ENCODE measurements around the gene SEL1L3.

Gene SEL1L3

GRCh38 chr4:25712611-25713010 is 150.2 kb downstream of the SEL1L3 start:
- H3K4me3 ChIP-seq (ENCODE audit: low read depth, low read length), result no peak overlapping the region
- no peak for DNase-seq (ENCODE audit: low read depth)

DNA sequence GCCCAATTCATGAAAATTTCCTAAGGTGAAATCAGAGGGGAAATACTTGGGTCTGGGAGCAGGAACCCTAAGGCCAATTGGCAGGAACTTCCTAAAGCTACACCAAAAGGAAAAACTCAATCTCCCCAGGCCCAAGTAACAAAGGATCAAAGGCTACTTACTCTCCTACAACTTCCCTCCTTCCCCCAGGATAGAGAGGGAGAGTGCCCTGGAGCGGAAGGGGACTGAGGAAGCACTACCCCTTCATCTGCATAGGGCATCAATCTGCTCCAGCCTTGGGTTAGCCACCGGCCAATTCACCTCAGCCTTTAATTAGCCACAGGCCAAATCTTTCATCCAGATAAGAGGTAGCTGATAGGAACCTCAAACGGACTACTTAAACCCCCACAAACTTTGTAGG is 152.2 kb downstream of the SEL1L3 start:
- no peak for DNase-seq (ENCODE audit: low read depth)
- no peak overlapping the region for H3K4me3 ChIP-seq (ENCODE audit: low read depth, low read length)

- no peak for DNase-seq (ENCODE audit: low read depth)
- H3K4me3 ChIP-seq (ENCODE audit: low read depth, low read length), result no peak overlapping the region
Observed at GRCh38 chr4:25704516-25704915, 158.3 kb downstream of the SEL1L3 start.

DNA sequence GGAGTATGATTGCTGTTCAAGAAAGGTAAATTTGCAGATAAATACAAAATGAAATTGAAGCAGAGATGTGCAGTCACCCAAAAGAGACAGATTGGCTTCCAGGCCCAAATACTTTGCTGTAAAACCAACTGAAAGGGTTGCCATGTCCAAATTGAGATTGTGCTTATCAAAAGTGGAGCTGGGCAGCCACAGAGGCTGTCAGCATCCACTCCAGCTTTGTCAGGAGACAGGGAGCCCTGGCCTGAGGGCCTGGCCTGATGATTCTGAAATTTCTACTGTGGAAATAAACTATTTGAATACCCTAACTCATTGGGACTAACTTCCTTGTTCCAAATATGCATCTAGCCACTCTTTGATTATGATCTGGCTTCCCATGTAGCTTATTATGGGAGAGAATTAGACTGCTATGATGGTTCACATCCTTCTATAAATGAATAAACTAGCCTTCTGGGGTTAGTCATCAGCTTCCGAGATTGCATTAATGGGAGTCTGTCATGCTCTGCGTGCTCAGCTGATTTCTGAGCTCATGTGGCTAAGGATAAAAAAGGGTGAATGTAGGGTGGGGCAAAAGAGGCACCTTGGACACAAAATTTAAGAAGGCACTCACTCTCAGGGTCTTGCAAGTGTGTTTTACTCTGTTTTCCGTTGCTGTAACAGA is 158.9 kb downstream of the SEL1L3 start:
- H3K4me3 ChIP-seq (ENCODE audit: low read depth, low read length), result no peak overlapping the region
- no peak for DNase-seq (ENCODE audit: low read depth)

DNA sequence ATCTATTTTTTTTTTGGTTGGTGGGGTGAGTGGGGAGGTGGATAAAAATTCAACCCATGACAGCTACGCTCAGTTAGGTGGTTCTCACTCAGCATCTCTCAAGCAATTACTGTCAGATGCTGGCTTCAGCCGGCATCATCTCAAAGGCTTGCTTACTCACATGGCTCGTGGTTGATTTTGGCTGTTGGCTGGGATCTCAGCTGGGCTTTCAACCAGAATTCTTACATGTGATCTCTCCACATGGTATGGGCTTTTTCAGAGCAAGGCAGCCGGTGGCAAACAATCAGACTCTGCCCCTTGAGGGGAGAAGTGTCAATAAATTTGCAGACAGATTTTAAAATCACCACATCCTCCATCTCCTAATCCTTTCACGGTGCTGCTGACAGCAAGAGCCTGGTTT is 159.9 kb downstream of the SEL1L3 start:
- H3K4me3 ChIP-seq (ENCODE audit: low read depth, low read length), result no peak overlapping the region

GRCh38 chr4:25700661-25701060 is 162.1 kb downstream of the SEL1L3 start:
- no peak for DNase-seq (ENCODE audit: low read depth)
- no peak overlapping the region for H3K4me3 ChIP-seq (ENCODE audit: low read depth, low read length)

More for the DNA sequence above, 159.9 kb downstream of the SEL1L3 start:
- DNase-seq (ENCODE audit: low read depth), result peak; percentile 4

GRCh38 chr4:25697516-25697915 is 165.3 kb downstream of the SEL1L3 start:
- H3K4me3 ChIP-seq (ENCODE audit: low read depth, low read length), result no peak overlapping the region
- DNase-seq (ENCODE audit: low read depth), result no peak

Measured in skeletal muscle cell (primary cell).